GM12878 (cell line): ENCODE data around the gene ALOX12B.

Experiments
- NRF1 ChIP-seq: conservative IDR thresholded peaks from 2 replicates; pipeline ENCODE4 v1.6.1; 2011; ENCODE audit warnings: mild to moderate bottlenecking, low read depth, low read length, improper control_type of control experiment
- RB1 ChIP-seq: fragments of 450-650 bp; formaldehyde crosslinking; IDR thresholded peaks from 2 replicates; pipeline ENCODE4 v1.6.1; 2017; ENCODE audit warnings: mild to moderate bottlenecking, borderline replicate concordance
- TF ChIP-seq, protein P1 (sequence below), 3 experiments: IDR thresholded peaks in 2 of 3; conservative IDR thresholded peaks in 1 of 3; 2 replicates each; pipeline ENCODE4 v1.5.1; 2011; ENCODE audit warnings: low read depth in 3 of 3, low read length in 3 of 3, mild to moderate bottlenecking in 3 of 3, control low read depth in 2 of 3, moderate library complexity in 2 of 3, inconsistent platforms in 1 of 3, mixed read lengths in 1 of 3; ENCODE audit not compliant: control insufficient read depth in 2 of 3, insufficient read depth in 1 of 3; ENCODE audit errors: extremely low read depth in 1 of 3
- TF ChIP-seq, protein P2 (sequence below): fragments of 450-650 bp; IDR thresholded peaks from 2 replicates; pipeline ENCODE4 v1.6.1; 2017; ENCODE audit warnings: mild to moderate bottlenecking, moderate library complexity
- TF ChIP-seq, protein P3 (sequence below): IDR thresholded peaks from 2 replicates; pipeline ENCODE4 v1.6.1; 2011; ENCODE audit warnings: borderline replicate concordance, low read depth, mild to moderate bottlenecking, moderate library complexity, mixed read lengths, low read length; ENCODE audit not compliant: insufficient read depth; ENCODE audit errors: extremely low read length

DNA sequence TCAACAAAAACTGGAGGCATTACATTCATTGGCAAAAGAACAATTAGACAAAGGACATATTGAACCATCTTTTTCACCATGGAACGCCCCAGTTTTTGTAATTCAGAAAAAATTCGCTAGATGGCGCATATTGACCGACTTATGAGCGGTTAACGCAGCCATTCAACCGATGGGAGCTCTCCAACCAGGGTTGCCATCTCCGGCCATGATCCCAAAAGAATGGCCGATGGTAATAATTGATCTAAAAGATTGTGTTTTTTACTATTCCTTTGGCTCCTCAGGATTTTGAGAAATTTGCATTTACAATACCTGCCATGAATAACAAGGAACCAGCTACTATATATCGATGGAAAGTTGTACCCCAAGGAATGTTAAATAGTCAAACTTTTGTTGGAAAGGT is 27.2 kb downstream of the ALOX12B start:
- TF ChIP-seq, protein P1, sequence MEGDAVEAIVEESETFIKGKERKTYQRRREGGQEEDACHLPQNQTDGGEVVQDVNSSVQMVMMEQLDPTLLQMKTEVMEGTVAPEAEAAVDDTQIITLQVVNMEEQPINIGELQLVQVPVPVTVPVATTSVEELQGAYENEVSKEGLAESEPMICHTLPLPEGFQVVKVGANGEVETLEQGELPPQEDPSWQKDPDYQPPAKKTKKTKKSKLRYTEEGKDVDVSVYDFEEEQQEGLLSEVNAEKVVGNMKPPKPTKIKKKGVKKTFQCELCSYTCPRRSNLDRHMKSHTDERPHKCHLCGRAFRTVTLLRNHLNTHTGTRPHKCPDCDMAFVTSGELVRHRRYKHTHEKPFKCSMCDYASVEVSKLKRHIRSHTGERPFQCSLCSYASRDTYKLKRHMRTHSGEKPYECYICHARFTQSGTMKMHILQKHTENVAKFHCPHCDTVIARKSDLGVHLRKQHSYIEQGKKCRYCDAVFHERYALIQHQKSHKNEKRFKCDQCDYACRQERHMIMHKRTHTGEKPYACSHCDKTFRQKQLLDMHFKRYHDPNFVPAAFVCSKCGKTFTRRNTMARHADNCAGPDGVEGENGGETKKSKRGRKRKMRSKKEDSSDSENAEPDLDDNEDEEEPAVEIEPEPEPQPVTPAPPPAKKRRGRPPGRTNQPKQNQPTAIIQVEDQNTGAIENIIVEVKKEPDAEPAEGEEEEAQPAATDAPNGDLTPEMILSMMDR (IDR thresholded peaks at IDR 0.05 in 2 of 3, conservative IDR thresholded peaks at IDR 0.05 in 1 of 3; ENCODE audit: control insufficient read depth in 2 of 3, extremely low read depth in 1 of 3, insufficient read depth in 1 of 3, low read depth in 3 of 3, low read length in 3 of 3) = peak; percentile 61 to 89 (median 70)
- TF ChIP-seq RB1 (no peak), NRF1 (no peak)
- TF ChIP-seq, protein P2, sequence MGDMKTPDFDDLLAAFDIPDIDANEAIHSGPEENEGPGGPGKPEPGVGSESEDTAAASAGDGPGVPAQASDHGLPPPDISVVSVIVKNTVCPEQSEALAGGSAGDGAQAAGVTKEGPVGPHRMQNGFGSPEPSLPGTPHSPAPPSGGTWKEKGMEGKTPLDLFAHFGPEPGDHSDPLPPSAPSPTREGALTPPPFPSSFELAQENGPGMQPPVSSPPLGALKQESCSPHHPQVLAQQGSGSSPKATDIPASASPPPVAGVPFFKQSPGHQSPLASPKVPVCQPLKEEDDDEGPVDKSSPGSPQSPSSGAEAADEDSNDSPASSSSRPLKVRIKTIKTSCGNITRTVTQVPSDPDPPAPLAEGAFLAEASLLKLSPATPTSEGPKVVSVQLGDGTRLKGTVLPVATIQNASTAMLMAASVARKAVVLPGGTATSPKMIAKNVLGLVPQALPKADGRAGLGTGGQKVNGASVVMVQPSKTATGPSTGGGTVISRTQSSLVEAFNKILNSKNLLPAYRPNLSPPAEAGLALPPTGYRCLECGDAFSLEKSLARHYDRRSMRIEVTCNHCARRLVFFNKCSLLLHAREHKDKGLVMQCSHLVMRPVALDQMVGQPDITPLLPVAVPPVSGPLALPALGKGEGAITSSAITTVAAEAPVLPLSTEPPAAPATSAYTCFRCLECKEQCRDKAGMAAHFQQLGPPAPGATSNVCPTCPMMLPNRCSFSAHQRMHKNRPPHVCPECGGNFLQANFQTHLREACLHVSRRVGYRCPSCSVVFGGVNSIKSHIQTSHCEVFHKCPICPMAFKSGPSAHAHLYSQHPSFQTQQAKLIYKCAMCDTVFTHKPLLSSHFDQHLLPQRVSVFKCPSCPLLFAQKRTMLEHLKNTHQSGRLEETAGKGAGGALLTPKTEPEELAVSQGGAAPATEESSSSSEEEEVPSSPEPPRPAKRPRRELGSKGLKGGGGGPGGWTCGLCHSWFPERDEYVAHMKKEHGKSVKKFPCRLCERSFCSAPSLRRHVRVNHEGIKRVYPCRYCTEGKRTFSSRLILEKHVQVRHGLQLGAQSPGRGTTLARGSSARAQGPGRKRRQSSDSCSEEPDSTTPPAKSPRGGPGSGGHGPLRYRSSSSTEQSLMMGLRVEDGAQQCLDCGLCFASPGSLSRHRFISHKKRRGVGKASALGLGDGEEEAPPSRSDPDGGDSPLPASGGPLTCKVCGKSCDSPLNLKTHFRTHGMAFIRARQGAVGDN = no peak
- TF ChIP-seq, protein P3, sequence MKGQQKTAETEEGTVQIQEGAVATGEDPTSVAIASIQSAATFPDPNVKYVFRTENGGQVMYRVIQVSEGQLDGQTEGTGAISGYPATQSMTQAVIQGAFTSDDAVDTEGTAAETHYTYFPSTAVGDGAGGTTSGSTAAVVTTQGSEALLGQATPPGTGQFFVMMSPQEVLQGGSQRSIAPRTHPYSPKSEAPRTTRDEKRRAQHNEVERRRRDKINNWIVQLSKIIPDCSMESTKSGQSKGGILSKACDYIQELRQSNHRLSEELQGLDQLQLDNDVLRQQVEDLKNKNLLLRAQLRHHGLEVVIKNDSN = no peak
